GM18520 (cell line): Measurements from ENCODE around the gene ACR.
"Not testable (repeated sequence)": the region's sequence is repeated elsewhere in the genome, so short reads cannot be mapped to it uniquely, and the experiment has no call there.

ENCODE experiments used
- ATAC-seq: cut with Tn5 transposase; IDR thresholded peaks from one replicate; pipeline ENCODE4 v1.9.1; 2021; ENCODE audit not compliant: unreplicated experiment

Gene ACR

GRCh38 chr22:50730941-50731661, 6.9 kb upstream of the ACR start:
- ATAC-seq, result no peak

DNA sequence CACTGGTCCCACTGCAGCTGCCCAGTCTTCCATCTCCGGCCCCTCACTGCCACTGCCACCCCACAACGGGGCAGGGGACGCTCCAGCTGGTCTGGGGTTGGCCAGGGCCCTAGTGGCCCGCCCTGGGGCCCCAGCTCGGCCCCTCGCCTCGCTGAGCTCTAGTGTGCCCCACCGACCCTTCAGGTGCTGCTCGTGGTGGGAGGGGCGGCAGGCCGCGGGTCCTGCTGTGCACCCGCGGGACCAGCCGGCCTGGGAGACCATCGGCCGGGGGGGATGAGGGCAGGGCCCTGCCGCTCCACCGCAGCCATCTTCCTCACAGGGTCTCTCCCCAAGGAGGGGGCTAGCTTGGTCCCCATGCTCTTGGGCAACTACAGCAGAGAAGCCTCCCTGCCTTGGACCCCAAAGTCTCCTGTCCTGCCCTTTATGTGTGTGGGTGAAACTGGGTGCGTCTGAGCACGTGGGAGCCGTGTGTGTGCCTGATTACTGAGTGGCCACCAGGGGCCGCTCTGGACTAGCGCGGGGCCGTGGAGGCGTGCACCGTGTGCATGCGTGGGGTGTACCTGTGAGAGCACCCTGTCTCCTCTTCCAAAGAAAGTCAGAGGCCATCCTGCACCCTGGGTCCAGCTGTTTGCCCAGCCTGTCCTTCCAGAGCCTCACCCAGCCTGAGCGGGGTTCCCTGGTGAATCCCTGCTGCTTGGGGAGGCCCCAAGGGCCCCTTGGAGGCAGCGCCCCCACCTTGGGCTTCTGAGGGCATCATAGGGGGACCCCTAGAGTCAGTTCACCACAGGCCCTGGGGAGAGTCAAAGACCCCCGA, 6.0 kb upstream of the ACR start:
- ATAC-seq, result no peak

DNA sequence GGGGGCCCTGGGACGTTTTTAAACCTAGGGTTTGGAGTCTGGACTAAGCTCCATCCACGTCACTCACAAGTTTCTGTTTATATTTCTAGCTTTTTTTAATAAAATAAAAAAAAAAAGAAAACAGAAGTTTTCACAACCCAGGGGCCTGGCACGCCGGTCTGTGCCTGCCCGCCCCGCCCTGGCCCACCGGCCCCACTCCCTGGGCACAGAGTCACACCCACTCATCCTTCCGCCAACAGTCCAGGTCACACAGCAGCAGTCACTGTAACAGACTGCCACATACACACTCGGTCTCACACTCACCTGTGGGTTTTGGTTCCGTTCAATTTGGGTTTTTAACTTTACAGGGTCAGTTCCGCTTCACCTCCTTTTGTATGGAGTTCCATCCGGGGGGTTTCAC, 5.3 kb upstream of the ACR start:
- ATAC-seq, result no peak

DNA sequence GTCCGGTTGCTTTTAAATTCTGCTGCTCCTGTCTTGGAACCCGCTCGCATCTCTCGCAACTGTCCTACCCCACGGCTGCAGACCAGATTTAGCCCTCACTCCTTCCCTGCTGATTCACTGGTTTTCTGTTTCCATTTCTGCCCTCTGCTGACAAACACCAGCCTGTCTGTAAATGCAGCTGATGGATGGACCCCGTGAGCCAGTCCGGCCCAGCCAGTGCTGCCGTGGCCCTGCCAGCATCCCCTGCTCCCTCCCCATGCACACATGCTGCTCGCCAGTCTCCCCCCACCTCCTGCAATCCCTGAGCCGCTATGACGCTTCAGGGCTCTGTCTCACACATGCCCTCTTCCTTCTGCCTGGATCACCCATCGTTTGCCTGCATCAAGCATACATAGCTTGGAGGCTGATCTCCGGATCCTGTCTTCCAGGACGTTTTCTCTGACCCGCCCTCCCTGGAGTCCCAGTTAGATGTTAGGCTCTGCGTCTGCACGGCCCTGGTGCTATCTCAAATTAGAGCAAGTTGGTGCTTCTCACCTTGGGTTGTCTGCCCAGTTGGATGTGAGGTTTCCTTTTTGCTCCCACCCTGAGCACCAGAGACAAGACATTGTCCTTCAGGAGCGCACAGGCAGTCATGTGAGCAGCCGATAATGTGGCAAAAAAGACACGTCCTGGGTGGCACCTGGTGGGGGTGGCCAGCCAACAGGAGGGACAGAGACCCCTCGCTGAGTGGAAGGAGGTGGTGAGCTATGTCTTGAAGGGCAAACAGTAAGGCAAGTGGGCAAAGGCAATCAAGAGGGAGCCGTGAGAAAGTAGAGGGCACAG, 4.3 kb upstream of the ACR start:
- ATAC-seq, result no peak

- no peak for ATAC-seq
Observed at GRCh38 chr22:50734343-50734771, 3.6 kb upstream of the ACR start.

DNA sequence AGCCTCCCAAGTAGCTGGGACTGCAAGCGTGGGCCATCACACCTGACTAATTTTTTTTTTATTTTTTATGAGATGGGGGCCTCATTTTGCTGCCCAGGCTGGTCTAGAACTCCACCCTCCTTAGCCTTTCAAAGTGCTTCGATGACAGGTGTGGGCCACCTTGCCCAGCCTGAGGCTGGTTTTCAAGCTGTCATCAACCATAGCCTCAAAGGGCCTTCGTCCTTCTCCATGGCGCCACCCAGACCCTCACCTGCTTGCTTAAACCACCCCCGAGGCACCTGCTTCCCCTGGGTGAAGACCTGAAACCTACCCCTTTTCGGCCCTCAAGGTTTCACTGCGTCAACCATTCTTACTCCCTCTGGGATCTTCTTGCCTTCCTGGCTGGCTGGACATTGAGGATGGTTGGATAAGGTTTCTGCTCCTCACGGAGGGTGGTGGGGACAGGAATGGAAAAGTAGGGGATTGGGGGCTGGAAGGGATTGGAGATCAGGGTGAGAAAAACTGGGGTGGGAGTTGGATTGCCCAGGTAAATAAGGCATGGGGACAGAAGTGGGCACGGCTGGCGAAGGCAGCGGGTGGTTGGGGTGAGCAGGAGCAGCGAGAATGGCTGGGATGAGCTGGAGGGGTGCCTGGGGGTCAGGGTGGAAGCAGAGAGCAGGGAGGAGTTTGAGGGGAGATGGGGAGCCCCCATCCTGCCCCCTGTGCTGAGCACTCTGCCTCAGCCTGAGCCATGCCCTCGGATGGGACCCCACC, 2.8 kb upstream of the ACR start:
- no peak for ATAC-seq

DNA sequence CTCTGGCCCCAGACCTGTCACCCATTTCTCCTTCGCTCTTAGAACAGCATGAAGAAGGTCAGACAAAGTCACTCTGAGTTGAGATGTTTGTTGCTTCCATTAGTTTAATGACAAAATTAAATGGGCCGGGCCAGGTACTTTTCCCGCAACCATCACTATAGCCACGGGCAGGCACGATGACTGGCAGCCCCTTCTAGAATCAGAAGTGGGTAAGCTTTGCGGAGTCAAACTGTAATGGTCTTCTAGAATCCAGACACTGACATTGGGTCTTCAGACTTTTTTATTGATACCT, 2.3 kb upstream of the ACR start:
- no peak for ATAC-seq

- ATAC-seq, result no peak
Observed at GRCh38 chr22:50738649-50739227, 734 bp downstream of the ACR start.

DNA sequence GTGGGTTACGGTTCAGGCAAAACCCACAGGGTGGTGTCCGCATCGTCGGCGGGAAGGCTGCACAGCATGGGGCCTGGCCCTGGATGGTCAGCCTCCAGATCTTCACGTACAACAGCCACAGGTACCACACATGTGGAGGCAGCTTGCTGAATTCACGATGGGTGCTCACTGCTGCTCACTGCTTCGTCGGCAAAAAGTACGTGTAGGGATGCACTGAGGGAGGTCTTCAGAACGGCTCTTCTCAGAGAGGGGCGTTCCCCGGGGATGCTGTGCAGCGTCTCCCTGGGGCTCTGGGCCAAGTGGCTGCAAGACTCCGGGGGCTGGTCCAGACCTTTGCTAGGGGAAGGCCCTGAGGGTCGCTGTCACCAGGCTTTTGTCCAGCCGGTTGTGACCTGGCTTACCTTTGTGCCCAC, 1.3 kb downstream of the ACR start:
- ATAC-seq, result no peak

DNA sequence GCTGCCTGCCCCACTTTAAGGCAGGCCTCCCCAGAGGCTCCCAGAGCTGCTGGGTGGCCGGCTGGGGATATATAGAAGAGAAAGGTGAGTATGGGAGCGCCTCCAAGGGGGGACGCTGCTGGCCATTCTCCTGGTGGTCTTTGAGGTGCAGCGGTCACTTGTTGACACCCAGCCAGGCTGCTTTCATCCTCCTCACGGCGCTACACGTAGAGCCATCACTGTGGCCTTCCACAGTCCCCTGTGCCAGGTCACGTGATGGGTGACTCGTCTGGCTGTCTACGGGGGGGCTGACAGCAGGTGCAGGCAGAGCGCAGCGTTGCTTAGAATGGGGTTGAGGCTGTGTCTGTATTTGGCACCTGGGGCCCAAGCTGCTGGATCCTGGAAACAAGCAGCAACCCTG, 1.9 kb downstream of the ACR start:
- no peak for ATAC-seq

DNA sequence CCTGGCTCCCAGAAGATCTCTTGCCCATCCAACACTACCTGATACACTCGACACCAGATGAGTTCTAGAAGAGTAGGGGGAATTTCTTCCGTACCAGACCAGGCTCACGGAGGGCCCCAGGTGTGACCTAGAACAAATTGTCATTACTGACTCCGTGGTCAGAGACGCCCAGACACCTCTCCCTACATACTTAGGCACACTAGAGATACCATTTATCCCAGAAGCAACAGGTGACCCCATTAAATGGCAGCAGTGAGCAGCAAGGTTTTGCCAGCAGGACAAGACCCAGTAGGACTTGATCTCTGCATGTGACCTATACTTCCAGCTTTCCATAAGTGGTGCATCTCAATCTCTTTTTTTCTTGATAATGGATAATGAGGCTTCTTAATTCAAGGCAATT, 2.7 kb downstream of the ACR start:
- ATAC-seq, result not testable (repeated sequence)

DNA sequence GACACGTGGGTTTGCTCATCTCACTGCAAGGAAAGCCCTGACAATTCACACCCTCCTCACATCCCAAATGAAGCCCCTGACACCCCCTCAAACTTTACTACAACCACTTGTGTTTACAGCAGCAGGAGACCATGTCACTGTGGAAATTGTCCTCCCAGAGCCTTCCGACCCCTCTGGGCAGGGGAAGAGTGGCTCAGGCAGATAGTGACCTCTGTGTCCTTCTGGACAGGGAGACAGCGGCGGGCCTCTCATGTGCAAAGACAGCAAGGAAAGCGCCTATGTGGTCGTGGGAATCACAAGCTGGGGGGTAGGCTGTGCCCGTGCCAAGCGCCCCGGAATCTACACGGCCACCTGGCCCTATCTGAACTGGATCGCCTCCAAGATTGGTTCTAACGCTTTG, 6.4 kb downstream of the ACR start:
- not testable (repeated sequence) for ATAC-seq

- not testable (repeated sequence) for ATAC-seq
Observed at GRCh38 chr22:50747521-50747920, 9.5 kb downstream of the ACR start.

DNA sequence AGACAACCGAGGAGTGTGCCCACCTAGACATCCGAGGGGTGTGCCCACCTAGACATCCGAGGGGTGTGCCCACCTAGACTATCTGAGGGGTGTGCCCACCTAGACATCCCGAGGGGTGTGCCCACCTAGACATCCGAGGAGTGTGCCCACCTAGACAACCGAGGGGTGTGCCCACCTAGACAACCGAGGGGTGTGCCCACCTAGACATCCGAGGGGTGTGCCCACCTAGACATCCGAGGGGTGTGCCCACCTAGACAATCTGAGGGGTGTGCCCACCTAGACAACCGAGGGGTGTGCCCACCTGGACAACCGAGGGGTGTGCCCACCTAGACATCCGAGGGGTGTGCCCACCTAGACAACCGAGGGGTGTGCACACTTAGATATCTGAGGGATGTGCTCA, 10.6 kb downstream of the ACR start:
- not testable (repeated sequence) for ATAC-seq

DNA sequence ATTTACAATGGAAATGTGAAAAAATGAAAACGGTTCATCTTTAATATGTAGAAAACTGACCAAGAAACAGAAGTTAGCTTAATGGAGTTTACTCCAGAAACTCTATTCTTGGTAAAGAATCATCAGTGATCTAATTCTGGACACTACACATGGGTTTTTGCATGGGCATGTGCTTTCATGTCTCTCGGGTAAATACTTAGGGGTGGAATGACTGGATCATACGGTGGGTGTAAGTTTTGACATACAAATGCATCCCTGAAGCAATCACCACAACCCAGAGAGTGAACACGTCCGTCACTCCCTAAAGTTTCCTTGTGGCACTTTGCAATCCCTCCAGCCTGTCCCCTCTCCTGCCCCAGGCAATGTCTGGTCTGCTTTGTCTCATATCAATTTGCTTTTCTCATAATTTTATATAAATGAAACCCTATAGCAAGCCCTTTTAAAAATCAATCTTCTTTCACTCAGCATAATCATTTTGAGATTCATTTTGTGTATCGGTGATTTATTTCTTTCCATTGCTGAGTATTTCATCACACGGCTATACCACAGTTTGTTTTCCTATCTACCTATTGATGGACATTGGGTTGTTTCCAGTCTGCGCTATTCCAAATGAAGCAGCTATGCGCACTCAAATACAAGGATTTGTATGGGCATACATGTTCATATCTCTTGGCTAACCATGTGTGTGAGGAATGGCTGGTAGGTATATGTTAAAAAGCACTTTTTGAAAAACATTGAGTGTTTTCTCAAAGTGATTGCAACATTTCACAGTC, 11.5 kb downstream of the ACR start:
- ATAC-seq, result not testable (repeated sequence)

DNA sequence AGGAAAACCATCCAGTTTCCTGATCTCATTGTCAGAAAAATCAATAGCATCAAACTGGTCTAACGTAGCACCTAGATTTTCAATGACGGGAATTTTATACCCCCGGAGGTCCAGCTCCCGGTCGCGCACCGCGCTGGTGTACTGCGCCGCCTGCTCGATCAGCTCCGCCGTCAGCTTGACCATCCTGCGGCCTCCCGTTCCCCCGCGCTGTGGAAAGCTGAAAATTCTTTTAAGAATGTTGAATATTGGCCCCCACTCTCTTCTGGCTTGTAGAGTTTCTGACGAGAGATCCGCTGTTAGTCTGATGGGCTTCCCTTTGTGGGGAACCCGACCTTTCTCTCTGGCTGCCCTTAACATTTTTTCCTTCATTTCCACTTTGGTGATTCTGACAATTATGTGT, 17.2 kb downstream of the ACR start:
- not testable (repeated sequence) for ATAC-seq

DNA sequence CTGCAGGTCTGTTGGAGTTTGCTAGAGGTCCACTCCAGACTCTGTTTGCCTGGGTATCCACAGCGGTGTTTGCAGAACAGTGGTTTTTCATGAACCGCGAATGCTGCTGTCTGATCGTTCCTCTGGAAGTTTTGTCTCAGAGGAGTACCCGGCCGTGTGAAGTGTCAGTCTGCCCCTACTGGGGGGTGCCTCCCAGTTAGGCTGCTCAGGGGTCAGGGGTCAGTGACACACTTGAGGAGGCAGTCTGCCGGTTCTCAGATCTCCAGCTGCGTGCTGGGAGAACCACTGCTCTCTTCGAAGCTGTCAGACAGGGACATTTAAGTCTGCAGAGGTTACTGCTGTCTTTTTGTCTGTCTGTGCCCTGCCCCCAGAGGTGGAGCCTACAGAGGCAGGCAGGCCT, 18.4 kb downstream of the ACR start:
- not testable (repeated sequence) for ATAC-seq

- not testable (repeated sequence) for ATAC-seq
Observed at GRCh38 chr22:50756949-50757491, 19.0 kb downstream of the ACR start.

DNA sequence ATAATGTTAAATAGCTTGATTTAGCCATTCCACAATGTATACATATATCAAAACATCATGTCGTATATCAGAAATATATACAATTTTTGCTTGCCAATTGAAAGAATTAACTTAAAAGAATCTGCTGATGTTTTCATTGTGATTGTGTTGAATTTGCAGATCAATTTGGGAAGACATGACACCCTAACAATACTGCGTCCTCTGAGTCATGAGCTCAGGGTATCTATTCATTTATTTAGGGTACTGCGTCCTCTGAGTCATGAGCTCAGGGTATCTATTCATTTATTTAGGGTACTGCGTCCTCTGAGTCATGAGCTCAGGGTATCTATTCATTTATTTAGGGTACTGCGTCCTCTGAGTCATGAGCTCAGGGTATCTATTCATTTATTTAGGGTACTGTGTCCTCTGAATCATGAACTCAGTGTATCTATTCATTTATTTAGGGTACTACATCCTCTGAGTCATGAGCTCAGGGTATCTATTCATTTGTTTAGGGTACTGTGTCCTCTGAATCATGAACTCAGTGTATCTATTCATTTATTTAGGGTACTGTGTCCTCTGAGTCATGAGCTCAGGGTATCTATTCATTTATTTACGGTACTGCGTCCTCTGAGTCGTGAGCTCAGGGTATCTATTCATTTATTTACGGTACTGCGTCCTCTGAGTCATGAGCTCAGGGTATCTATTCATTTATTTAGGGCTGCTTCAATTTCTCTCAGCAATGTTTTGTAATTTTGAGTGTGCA, 21.8 kb downstream of the ACR start:
- ATAC-seq, result not testable (repeated sequence)
